ENCODE measurements around the gene HEXA. TPM values are rescaled to one million over a fixed set of nuclear protein-coding genes. Genes with fewer than 3 reads are reported as not detected.

The HEXA gene
- total RNA-seq, 4 donors from 2014 or later = 35.7 to 61.2 (median 48.3) TPM

DNA sequence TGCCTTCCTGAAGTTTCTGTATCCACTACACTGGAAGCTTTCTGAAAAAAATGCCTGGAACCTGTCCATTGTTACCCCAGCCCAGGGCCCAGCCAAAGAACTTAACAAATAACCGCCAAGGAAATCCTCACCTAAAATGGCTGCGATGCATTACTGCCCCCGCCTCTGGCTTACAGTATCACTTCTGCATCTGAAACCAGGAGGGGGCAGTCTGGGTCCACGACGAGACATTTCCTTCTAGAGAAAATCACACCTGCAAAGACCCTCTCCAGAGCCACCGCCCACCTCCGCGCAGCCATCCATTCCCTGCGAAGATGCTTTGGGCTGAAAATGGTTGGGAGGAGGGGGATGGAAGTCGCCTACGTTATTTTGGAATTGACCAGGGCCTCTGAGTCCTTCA lies 33.4 kb downstream of the HEXA start:
- WGBS, 2 donors = 77 to 83% methylated on average over 11 of the region's 11 CpGs
- H3K4me3 ChIP-seq (ENCODE audit: low read depth, poor library complexity, severe bottlenecking) = no peak overlapping the region
- intact Hi-C loops (cut with DNase I; ENCODE audit: low total_unique reads) = no loop called here
- DNase-seq (ENCODE audit: low spot score in 2 of 2) = no peak
- TF ChIP-seq, protein P1, sequence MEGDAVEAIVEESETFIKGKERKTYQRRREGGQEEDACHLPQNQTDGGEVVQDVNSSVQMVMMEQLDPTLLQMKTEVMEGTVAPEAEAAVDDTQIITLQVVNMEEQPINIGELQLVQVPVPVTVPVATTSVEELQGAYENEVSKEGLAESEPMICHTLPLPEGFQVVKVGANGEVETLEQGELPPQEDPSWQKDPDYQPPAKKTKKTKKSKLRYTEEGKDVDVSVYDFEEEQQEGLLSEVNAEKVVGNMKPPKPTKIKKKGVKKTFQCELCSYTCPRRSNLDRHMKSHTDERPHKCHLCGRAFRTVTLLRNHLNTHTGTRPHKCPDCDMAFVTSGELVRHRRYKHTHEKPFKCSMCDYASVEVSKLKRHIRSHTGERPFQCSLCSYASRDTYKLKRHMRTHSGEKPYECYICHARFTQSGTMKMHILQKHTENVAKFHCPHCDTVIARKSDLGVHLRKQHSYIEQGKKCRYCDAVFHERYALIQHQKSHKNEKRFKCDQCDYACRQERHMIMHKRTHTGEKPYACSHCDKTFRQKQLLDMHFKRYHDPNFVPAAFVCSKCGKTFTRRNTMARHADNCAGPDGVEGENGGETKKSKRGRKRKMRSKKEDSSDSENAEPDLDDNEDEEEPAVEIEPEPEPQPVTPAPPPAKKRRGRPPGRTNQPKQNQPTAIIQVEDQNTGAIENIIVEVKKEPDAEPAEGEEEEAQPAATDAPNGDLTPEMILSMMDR (IDR thresholded peaks at IDR 0.05) = no peak
- TF ChIP-seq POLR2A (IDR thresholded peaks at IDR 0.05) = no peak

DNA sequence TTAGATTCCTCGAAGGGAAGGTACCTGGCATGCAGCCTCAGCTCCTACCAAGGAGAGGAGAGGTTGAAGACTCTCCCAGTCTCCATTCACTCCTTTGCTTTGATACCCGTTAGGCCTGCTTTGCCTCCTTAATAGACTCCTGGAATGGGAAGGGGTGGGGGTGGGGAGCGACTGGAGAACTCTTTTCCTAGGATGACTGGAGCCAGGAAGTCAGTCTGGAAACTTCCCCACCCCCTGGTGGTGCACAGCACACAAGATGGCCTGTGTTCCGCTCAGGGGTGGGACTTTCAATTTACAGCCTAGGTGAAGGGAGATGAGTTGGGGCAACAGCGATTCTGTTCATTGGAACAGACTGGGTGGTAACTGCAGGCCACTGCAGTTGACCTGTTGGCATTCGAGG lies 34.5 kb downstream of the HEXA start:
- TF ChIP-seq, protein P1 (IDR thresholded peaks at IDR 0.05) = no peak
- TF ChIP-seq POLR2A (IDR thresholded peaks at IDR 0.05) = no peak
- 84 to 86% methylated on average over 6 of the region's 6 CpGs for WGBS, 2 donors
- DNase-seq (ENCODE audit: low spot score in 2 of 2) = no peak
- H3K4me3 ChIP-seq (ENCODE audit: low read depth, poor library complexity, severe bottlenecking) = no peak overlapping the region
- intact Hi-C loops (cut with DNase I; ENCODE audit: low total_unique reads) = no loop called here

DNA sequence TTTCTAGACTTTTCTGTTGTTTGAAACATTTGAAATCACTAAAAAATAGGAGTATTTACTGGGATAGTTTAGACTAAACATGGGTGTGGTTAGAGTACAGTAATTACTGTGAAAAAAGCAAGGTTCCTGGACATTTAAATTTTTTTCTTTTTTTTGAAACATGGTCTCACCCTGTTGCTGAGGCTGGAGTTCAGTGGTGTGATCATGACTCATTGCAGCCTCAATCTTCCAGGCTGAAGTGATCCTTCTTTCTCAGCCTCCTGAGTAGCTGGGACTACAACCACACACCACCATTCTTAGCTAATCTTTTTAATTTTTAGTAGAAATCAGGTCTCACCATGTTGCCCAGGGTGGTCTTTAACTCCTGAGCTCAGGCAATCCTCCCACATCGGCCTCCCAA lies 35.4 kb downstream of the HEXA start:
- H3K4me3 ChIP-seq (ENCODE audit: low read depth, poor library complexity, severe bottlenecking) = no peak overlapping the region
- DNase-seq (ENCODE audit: low spot score in 2 of 2) = no peak
- intact Hi-C loops (cut with DNase I; ENCODE audit: low total_unique reads) = no loop called here
- TF ChIP-seq, protein P1 (IDR thresholded peaks at IDR 0.05) = no peak
- TF ChIP-seq POLR2A (IDR thresholded peaks at IDR 0.05) = no peak
- WGBS, 2 donors = 93 to 100% methylated on average over 1 of the region's 1 CpG

DNA sequence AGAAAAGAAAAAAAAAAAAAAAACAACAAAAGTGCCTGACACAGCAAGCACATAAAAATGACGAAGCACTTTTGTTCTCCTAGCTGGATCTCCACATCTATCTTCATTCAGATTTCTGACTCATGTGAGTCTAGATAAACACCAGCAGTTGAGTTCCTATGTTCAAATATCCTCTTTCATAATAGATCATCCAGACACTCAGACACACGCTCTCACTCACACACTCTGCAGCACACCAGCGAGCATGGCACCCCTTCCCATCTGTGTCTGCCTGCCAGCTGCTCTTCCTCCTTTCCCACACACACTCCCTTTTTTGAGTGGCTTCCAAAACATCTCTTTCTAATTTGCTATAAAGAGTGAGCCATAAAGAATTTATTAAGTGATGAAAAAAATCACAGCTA lies 36.0 kb downstream of the HEXA start:
- intact Hi-C loops (cut with DNase I; ENCODE audit: low total_unique reads) = no loop called here
- 33 to 38% methylated on average over 3 of the region's 3 CpGs for WGBS, 2 donors
- no peak overlapping the region for H3K4me3 ChIP-seq (ENCODE audit: low read depth, poor library complexity, severe bottlenecking)
- TF ChIP-seq, protein P1 (IDR thresholded peaks at IDR 0.05) = no peak
- TF ChIP-seq POLR2A (IDR thresholded peaks at IDR 0.05) = no peak
- no peak for DNase-seq (ENCODE audit: low spot score in 2 of 2)

DNA sequence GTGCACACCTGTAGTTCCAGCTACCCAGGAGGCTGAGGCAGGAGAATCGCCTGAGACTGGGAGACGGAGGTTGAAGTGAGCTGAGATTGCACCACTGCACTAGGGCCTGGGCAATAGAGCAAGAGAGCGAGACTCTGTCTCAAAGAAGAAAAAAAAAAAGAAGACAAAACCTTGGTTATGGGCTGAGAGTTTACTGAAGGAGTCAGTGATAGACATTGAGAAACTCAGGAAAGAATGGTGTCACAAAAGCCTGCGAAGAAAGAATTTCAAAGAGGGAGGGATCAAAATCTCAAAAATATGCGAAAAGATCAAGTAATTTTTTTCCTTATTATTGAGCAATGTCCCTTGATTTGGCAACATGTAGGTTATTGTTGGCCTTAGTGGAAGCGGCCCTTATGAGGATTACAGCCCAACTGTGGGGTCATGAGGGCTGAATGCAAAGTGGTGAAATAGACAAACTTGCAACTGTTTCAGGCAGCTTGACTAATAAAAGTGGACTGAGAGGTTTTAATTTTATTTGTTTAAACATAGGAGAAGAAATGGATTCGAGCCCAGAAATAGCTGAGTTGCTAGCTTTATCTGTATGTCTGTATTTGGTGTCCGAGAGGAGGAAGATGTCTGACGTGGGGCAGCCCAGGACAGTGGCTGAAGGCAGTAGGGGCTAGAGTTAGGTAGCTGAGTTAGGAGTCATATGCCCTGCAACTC lies 37.0 kb downstream of the HEXA start:
- DNase-seq (ENCODE audit: low spot score in 2 of 2) = no peak
- no peak overlapping the region for H3K4me3 ChIP-seq (ENCODE audit: low read depth, poor library complexity, severe bottlenecking)
- intact Hi-C loops (cut with DNase I; ENCODE audit: low total_unique reads) = no loop called here
- WGBS, 2 donors = 77 to 82% methylated on average over 9 of the region's 9 CpGs
- no peak for TF ChIP-seq POLR2A (IDR thresholded peaks at IDR 0.05)
- TF ChIP-seq, protein P1 (IDR thresholded peaks at IDR 0.05) = no peak

DNA sequence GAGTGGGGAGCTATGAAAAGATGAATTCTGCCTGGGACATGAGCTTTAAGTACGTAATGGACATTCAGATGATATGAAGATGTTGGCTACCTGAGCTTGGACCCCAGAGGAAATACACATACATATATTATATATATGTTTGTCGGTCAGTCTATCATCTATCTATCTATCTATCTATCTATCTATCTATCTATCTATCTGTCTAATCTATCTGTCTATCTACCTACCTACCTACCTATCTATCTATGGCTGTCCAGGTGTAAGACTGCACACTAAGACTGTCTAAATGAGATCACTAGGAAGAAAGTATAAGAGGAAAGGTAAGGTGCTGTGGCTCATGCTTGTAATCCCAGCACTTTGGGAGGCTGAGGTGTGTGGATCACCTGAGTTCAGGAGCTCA lies 37.7 kb downstream of the HEXA start:
- WGBS, 2 donors = 98 to 99% methylated on average over 2 of the region's 2 CpGs
- intact Hi-C loops (cut with DNase I; ENCODE audit: low total_unique reads) = no loop called here

More for the DNA sequence above, 37.7 kb downstream of the HEXA start:
- DNase-seq (ENCODE audit: low spot score in 2 of 2) = no peak
- TF ChIP-seq POLR2A (IDR thresholded peaks at IDR 0.05) = no peak
- TF ChIP-seq, protein P1 (IDR thresholded peaks at IDR 0.05) = no peak
- H3K4me3 ChIP-seq (ENCODE audit: low read depth, poor library complexity, severe bottlenecking) = no peak overlapping the region

Data from lower leg skin (tissue), 4 donors.